Stimulated activated CD4-positive, alpha-beta T cell treated with anti-CD3 and anti-CD28 coated beads, Interleukin-4, amount 100 ng/mL, for 1 hour (primary cell): ENCODE measurements around the gene SERTAD2.

Experiments
- DNase-seq: peaks from one replicate; pipeline ENCODE4 v3.0.0-alpha.2; 2020

SERTAD2 gene, protein sequence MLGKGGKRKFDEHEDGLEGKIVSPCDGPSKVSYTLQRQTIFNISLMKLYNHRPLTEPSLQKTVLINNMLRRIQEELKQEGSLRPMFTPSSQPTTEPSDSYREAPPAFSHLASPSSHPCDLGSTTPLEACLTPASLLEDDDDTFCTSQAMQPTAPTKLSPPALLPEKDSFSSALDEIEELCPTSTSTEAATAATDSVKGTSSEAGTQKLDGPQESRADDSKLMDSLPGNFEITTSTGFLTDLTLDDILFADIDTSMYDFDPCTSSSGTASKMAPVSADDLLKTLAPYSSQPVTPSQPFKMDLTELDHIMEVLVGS

DNA sequence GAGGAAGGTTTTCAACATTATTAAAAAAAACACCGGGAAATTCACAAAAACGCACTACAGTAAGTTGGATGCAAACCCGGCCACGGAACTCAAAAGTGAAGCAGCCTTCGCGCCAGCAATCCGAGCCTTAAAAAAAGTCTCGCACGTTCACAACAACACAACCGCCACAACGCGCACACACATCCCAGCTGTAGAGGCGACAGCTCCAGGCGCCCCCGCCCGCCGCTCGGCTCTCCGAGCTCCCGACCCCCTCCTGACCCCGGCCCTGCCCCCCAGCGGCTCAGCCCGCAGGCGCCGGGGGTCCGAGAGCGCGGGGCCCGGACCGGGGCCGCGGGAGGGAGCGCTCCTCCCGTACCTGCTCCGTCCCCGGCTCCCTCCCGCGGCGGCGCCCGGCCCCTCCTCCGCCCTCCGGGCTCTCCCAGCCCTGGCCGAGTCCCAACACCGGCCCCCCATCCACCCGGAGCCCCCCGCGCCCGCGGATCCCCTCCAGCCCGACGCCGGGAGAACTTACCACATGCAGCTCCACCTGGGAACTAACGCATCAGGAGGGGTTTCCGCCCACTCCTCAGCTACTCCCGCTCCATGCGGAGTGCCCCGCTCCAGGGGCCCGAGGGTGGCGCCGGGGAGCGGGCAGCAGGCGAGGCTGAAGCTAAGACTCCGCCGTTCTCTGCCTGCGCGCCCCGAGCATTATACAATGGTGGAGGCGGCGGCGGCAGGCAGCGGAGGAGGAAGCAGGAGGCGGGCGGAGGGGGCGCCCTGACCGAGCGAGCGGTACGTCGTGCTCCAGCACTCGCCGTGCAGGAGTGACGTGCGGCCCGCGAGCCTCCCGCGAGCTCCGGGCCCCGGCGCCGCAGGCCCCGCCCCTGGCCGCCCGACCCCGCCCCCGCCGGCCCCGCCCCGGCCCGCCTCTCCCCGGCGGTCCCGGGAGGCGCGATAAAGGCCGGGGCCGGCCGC is at the start of gene SERTAD2:
Gene SERTAD2 (minus strand): TSS at position 805 of the 954 bp plus-strand sequence. CDS start 17,042 bp downstream, outside the sequence.
- DNase-seq: peak; percentile 82

DNA sequence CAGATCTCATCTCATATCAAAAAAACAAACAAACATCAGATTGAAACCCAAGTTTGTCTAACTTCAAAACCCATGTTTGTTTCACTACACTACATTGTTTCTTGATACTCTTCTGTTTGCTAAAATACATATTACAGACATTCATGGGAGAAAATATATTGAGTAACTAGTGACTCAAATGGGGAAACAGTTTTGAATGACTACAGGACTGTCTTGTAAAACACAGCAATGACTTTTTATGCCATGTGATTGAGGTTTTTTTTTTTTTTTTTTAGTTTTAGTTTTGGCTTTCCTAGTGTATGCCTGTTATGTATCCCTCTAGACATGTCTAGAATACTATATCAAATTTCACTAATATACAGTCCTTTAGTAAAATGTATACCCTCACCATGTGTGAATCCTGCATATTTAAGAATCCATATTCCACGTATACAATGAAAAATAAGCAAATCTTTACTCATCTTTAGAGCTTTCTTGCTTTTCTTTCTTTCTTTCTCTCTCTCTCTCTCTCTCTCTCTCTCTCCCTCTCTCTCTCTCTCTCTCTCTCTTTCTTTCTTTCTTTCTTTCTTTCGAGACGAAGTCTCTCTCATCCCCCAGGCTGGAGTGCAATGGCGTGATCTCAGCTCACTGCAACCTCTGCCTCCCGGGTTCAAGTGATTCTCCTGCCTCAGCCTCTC is 46.6 kb upstream of the SERTAD2 start:
- DNase-seq: no peak

DNA sequence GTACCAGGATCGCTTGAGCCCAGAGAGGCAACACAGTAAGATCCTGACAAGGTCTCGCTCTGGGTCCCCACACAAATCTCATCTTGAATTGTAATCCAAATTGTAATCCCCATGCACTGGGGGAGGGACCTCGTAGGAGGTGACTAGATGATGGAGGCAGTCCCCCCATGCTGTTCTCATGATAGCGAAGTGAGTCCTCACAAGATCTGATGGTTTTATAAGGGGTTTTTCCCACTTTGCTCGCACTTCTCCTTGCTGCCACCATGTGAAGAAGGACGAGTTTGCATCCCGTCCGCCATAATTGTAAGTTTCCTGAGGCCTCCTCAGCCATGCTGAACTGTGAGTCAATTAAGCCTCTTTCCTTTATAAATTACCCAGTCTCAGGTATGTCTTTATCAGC is 46.0 kb upstream of the SERTAD2 start:
- peak; percentile 5 for DNase-seq

DNA sequence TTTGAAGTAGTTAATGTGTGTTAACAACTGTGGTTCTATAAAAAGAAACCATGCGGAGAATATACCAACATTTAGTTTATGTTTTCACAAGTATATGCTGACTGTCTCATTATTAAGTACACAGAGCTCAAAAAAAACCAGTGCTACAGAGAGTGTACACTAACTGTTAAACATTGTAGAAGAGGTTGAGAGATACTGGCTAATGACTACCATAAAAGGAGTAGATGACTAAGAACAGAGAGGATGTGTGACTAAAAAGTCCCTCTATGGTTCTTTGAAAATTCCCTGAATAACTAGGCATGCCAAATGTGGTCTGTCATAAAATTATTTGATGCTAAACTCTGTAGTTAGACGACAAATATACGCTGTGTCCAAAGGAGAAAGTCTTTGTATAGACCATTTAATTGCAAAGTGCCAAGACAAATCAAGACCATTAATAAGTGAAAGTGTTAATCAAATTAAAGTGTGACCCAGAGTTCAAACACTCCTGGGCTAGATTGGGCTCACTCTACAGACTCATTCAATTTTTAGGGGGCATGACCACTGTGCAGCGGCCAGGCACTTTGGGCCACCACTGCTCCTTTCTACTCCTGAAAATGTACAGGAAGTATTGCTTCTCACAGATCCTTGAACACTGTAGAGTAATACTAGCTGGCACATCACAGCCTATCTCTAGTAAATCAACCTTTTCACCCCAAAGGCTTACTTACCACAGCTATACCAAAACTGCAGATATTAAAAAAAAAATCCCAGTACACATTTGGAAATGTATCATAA is 45.1 kb upstream of the SERTAD2 start:
- no peak for DNase-seq

DNA sequence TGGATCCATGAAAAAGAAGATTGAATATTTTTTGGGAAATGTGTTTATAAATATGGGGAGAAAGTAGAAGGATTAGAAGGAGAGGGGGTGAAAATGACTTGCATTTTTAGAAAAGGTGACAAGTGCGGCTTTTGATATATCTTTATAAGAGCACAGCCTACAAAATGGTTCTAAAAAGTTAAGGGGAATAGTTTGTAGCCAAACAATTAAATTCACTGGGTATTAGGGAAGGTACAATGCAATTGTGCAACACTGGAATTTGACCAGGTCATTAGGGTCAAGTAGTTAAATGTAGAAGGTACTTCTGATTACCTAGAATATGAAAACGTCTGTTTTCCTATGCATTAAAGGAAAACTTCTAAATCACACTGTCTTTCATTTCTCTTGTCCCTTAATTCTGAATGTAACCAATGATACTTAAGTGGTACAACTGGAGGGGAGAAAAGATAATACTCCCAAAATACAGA is 44.5 kb upstream of the SERTAD2 start:
- no peak for DNase-seq

DNA sequence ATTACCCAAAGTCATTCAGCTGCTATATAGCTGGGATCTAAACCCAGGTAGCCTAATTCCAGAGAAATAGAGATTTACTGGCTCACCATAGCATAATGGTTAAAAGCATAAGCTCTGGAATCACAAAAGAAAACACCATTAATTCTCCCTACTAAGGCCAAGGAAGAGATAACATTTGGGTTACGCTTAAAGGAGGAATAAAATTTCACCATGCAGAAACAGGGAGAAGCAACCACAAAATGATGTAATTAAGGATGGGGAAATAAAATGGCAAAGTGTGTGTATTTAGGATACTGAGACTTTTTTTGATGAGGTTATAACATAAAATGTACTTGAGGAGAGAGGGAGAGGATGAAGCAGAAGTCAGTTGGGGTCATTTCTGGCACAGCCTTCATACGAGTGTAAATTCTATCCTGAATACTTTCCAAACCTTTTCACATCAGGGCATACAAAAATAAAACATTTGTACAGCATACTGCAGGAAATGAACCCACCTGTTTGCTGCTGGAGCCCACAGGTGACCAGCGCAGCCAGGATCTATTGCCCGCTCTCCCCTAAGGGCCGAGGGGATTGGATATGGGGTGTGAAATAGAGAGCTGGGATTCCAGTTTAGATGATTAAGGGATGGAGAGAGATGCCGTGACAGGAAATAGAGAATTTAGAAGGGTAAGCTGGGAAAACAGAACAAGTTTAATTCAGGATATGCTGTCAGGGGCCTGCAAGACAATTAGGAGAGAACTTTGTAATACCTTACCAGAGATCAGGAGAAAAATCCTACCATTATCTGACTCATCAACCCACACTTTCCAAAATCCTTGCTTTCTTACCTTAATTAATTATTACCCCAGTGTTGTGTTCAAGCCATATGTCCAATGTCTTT is 43.8 kb upstream of the SERTAD2 start:
- DNase-seq: no peak

- DNase-seq: no peak
These were observed 42.9 kb upstream of the SERTAD2 start for GRCh38 chr2:64696636-64697035.

DNA sequence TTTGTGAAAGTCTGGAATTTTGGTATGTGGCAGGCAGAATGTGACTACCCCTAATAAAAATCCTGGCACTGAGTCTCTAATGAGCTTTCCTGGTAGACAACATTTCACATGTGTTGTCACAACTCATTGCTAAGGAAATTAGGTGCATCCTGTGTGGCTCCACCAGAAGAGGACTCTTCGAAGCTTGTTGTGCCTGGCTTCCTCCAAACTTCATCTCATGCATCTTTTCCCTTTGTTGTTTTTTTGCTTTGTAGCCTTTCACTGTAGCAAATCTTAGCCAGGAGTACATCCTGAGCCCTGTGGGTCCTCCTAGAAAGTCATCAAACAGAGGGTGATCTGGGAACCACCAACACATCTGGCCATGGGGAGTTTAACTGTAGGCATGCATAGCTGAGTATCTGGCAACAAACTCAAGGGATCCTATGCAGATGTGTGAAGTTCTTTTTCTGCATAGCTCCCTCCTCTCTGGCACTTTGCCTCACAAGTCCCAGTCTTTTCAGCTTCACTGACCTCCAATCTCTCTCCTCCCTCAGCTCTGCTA is 42.1 kb upstream of the SERTAD2 start:
- no peak for DNase-seq

GRCh38 chr2:64692401-64692800 is 38.7 kb upstream of the SERTAD2 start:
- DNase-seq: no peak

GRCh38 chr2:64688909-64689308 is 35.2 kb upstream of the SERTAD2 start:
- no peak for DNase-seq

DNA sequence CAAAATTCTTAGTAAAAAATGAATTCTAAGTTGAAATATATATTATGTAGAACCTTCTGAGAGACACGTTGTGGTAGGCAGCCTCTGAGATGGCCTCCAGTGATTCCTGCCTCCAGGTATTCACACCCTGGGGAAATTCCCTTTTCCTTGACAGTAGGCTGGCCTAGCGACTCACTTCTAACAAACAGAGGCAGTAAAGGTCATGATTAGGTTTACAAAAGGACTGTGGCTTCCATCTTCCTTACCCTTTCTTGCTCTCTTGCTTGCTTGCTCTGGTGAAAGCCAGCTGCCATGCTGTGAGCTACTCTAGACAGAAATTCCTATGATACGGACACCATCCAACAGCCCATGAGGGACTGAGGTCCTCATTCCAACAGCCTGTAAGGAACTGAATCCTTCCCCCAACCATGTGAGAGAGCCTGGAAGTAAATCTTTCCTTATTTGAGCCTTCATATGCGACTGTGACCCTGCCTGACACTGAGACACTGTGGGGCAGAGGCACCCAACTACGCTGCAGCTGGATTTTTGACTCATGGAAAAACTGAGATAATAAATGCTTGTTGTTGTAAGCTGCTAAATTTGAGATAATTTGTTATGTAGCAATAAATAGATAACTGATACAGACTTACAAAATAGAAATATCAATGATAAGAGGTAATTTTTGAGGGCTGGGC is 32.7 kb upstream of the SERTAD2 start:
- no peak for DNase-seq

- DNase-seq: no peak
These were observed 31.7 kb upstream of the SERTAD2 start for GRCh38 chr2:64685430-64685829.

DNA sequence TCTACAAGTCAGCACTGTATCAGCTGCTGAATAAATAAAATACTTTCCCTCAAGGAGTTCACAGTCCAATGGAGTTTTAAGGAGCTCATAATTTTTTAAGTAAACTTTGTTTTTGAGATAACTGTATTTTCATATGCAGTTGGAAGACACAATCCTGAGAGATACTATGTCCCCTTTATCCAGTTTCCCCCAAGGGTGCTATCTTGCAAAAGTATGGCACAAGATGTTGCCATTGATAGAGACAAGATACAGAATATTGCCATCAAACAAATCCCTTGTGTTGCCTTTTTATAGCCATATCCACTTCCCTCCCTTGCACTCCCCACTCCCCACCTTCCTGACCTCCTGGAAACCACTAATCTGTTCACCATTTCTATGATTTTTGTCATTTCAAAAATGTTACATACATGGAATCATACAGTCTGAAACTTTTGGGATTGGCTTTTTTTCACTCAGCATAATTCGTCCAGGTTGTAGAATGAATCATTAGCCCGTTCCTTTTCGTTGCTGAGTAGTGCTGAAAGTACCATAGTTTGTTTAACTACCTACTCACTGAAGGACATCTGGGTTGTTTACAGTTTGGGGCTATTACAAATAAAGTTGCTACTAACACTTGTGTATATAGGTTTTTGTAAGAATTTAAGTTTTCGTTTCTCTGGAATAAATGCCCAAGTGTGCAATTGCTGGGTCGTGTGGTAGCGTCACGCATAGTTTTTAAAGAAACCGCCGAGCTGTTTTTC is 30.2 kb upstream of the SERTAD2 start:
- no peak for DNase-seq

- no peak for DNase-seq
These were observed 27.8 kb upstream of the SERTAD2 start for GRCh38 chr2:64681479-64681967.

GRCh38 chr2:64679673-64680425 is 26.1 kb upstream of the SERTAD2 start:
- no peak for DNase-seq

GRCh38 chr2:64678771-64679590 is 25.3 kb upstream of the SERTAD2 start:
- no peak for DNase-seq

GRCh38 chr2:64677530-64677929 is 23.8 kb upstream of the SERTAD2 start:
- no peak for DNase-seq

GRCh38 chr2:64675860-64676259 is 22.1 kb upstream of the SERTAD2 start:
- DNase-seq: peak; percentile 73
